CMK (cell line): ENCODE results near the gene PPARG.

Source experiments
- DNase-seq: peaks from one replicate; pipeline ENCODE4 v3.0.0-alpha.2; 2010; ENCODE audit warnings: low read depth

PPARG gene

GRCh38 chr3:12413721-12414255 lies 124.9 kb downstream of the PPARG start:
- no peak for DNase-seq

GRCh38 chr3:12415014-12415680 lies 126.3 kb downstream of the PPARG start:
- DNase-seq: no peak

GRCh38 chr3:12416731-12417130 lies 127.9 kb downstream of the PPARG start:
- no peak for DNase-seq

- DNase-seq: no peak
Measured at GRCh38 chr3:12420393-12420792, 131.5 kb downstream of the PPARG start.

- no peak for DNase-seq
Measured at GRCh38 chr3:12421132-12421531, 132.3 kb downstream of the PPARG start.

- DNase-seq: no peak
Measured at GRCh38 chr3:12423131-12423530, 134.3 kb downstream of the PPARG start.

- no peak for DNase-seq
Measured at GRCh38 chr3:12423918-12424630, 135.2 kb downstream of the PPARG start.

- DNase-seq: no peak
Measured at GRCh38 chr3:12424635-12425319, 135.9 kb downstream of the PPARG start.

- no peak for DNase-seq
Measured at GRCh38 chr3:12425850-12426579, 137.1 kb downstream of the PPARG start.

GRCh38 chr3:12427551-12427950 lies 138.7 kb downstream of the PPARG start:
- no peak for DNase-seq

- no peak for DNase-seq
Measured at GRCh38 chr3:12428126-12428525, 139.3 kb downstream of the PPARG start.

GRCh38 chr3:12430086-12430485 lies 141.2 kb downstream of the PPARG start:
- DNase-seq: no peak

- DNase-seq: no peak
Measured at GRCh38 chr3:12433823-12434222, 145.0 kb downstream of the PPARG start.

- no peak for DNase-seq
Measured at GRCh38 chr3:12436514-12437220, 147.8 kb downstream of the PPARG start.

GRCh38 chr3:12437221-12437605 lies 148.3 kb downstream of the PPARG start:
- DNase-seq: no peak

- DNase-seq: no peak
Measured at GRCh38 chr3:12437861-12438260, 149.0 kb downstream of the PPARG start.

GRCh38 chr3:12438318-12438717 lies 149.4 kb downstream of the PPARG start:
- no peak for DNase-seq

GRCh38 chr3:12439161-12439940 lies 150.5 kb downstream of the PPARG start:
- DNase-seq: no peak

- DNase-seq: no peak
Measured at GRCh38 chr3:12440927-12441714, 152.3 kb downstream of the PPARG start.
